Measurements from ENCODE around the gene AGFG1.

DNA sequence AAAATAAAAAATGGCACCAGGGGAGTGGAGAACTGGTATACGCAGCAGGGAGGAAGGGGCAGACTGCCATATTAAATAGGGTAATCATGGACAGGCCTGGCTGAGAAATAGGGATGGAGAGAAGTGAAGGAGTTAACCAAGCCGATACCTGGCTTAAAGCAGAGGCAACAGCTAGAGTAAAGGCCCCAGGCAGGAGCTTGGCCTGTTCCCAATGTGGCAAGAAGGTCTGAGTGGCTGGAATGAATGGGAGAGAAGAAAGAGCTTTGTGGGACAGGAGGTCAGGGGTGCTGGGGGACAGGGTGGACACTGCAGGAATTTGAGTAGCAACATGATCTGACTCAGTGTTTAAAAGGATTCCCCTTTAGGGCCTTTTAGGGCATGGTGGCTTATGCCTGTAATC lies 15.9 kb upstream of the AGFG1 start:
- TF ChIP-seq ZFP30 (CRISPR knock-in tag; IDR thresholded peaks at IDR 0.05) (no peak), ZNF565 (CRISPR knock-in tag; conservative IDR thresholded peaks at IDR 0.05; ENCODE audit: low read depth) (no peak), ZNF70 (CRISPR knock-in tag; IDR thresholded peaks at IDR 0.05) (no peak), PPARA (CRISPR knock-in tag; IDR thresholded peaks at IDR 0.05; ENCODE audit: borderline replicate concordance) (no peak)
- TF ChIP-seq, protein P1, sequence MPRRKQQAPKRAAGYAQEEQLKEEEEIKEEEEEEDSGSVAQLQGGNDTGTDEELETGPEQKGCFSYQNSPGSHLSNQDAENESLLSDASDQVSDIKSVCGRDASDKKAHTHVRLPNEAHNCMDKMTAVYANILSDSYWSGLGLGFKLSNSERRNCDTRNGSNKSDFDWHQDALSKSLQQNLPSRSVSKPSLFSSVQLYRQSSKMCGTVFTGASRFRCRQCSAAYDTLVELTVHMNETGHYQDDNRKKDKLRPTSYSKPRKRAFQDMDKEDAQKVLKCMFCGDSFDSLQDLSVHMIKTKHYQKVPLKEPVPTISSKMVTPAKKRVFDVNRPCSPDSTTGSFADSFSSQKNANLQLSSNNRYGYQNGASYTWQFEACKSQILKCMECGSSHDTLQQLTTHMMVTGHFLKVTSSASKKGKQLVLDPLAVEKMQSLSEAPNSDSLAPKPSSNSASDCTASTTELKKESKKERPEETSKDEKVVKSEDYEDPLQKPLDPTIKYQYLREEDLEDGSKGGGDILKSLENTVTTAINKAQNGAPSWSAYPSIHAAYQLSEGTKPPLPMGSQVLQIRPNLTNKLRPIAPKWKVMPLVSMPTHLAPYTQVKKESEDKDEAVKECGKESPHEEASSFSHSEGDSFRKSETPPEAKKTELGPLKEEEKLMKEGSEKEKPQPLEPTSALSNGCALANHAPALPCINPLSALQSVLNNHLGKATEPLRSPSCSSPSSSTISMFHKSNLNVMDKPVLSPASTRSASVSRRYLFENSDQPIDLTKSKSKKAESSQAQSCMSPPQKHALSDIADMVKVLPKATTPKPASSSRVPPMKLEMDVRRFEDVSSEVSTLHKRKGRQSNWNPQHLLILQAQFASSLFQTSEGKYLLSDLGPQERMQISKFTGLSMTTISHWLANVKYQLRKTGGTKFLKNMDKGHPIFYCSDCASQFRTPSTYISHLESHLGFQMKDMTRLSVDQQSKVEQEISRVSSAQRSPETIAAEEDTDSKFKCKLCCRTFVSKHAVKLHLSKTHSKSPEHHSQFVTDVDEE (CRISPR knock-in tag; IDR thresholded peaks at IDR 0.05) = no peak
- TF ChIP-seq, protein P2, sequence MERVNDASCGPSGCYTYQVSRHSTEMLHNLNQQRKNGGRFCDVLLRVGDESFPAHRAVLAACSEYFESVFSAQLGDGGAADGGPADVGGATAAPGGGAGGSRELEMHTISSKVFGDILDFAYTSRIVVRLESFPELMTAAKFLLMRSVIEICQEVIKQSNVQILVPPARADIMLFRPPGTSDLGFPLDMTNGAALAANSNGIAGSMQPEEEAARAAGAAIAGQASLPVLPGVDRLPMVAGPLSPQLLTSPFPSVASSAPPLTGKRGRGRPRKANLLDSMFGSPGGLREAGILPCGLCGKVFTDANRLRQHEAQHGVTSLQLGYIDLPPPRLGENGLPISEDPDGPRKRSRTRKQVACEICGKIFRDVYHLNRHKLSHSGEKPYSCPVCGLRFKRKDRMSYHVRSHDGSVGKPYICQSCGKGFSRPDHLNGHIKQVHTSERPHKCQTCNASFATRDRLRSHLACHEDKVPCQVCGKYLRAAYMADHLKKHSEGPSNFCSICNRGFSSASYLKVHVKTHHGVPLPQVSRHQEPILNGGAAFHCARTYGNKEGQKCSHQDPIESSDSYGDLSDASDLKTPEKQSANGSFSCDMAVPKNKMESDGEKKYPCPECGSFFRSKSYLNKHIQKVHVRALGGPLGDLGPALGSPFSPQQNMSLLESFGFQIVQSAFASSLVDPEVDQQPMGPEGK (CRISPR knock-in tag; IDR thresholded peaks at IDR 0.05; ENCODE audit: borderline replicate concordance) = no peak
